ENCODE data around the gene SNN. TPM values are rescaled to one million over a fixed set of nuclear protein-coding genes. Genes with fewer than 3 reads are reported as not detected.

The SNN gene
- total RNA-seq, 1 experiment from 2014 or later, result 12.6 TPM

DNA sequence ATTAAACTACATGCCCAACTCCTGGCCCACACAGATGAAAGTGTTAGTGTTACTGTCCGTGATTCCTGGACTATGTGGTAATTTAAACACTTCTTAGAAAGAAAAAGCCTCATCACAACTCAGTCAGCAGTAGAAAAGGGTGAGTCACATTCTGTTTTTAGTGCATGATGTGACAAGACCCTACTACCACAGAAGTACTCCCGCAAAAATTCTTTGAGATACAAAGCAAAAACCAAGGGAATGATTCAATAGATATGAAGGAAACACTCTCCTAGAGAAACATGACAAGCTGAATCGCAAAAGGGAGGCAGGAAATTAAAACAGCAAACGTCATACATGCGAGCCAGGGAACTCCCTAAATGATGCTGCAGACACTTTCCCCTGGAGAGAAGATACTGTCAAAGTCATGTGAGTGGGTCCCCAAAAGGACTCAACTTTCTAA is 14.4 kb downstream of the SNN start:
- TF ChIP-seq, protein P1, sequence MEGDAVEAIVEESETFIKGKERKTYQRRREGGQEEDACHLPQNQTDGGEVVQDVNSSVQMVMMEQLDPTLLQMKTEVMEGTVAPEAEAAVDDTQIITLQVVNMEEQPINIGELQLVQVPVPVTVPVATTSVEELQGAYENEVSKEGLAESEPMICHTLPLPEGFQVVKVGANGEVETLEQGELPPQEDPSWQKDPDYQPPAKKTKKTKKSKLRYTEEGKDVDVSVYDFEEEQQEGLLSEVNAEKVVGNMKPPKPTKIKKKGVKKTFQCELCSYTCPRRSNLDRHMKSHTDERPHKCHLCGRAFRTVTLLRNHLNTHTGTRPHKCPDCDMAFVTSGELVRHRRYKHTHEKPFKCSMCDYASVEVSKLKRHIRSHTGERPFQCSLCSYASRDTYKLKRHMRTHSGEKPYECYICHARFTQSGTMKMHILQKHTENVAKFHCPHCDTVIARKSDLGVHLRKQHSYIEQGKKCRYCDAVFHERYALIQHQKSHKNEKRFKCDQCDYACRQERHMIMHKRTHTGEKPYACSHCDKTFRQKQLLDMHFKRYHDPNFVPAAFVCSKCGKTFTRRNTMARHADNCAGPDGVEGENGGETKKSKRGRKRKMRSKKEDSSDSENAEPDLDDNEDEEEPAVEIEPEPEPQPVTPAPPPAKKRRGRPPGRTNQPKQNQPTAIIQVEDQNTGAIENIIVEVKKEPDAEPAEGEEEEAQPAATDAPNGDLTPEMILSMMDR (conservative IDR thresholded peaks at IDR 0.05), result no peak
- no peak for TF ChIP-seq EZH2 (IDR thresholded peaks at IDR 0.05; ENCODE audit: low read depth)
- intact Hi-C loops (cut with micrococcal nuclease; ENCODE audit: unreplicated experiment), result no loop called here
- Histone ChIP-seq H3K4me1 (replicated peaks; ENCODE audit: insufficient read depth) (no peaks in the 10 kb centered on the region), H3K4me3 (no peak overlapping the region), H3K9me2 (ENCODE audit: insufficient read depth) (no peaks in the 10 kb centered on the region), H3F3A (ENCODE audit: insufficient read depth, low read depth) (peaks cover 9% of the 10 kb centered on the region; the same call in 1 of the 2 replicates), H3K27ac (no peak overlapping the region), H4K20me1 (ENCODE audit: insufficient read depth) (peaks cover 3% of the 10 kb centered on the region; the same call in 1 of the 2 replicates), H3K27me3 (ENCODE audit: insufficient read depth, low read depth) (no peaks in the 10 kb centered on the region), H2AFZ (no peak overlapping the region), H3K36me3 (ENCODE audit: low read depth) (peaks cover 32% of the 10 kb centered on the region), H3K9me3 (ENCODE audit: insufficient read depth, low read depth) (no peaks in the 10 kb centered on the region), H3K79me2 (ENCODE audit: low read depth) (no peaks in the 10 kb centered on the region), H3K4me2 (no peak overlapping the region)
- no peak for DNase-seq
- no TSS peak for BruUV-seq (replicated peaks)
- ChIA-PET POLR2A (ENCODE audit: unreplicated experiment) (no interaction called here), CTCF (no interaction called here)

DNA sequence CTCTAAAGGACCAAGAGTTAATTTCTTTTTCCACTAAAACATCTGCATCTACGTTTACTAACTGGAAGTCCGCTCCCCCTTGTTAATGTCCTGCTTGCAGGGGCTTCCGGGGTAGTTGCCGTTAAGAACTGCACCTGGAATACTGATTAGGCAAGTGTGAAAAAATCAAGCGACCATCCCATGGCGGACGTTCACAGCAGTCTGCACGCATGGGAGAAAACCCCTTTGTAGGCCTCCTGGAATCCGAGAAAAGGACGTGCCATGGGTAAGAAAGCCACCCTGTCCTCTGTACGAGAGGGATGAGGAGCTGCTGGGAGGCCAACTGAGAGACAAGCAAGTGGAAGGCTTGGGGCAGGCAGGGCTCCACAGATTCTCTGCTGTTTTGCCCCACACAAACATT is 14.9 kb downstream of the SNN start:
- no peak for DNase-seq
- no TSS peak for BruUV-seq (replicated peaks)
- CTCF ChIA-PET, result no interaction called here
- Histone ChIP-seq H3K36me3 (ENCODE audit: low read depth) (peaks cover 32% of the 10 kb centered on the region), H3K4me3 (no peak overlapping the region), H2AFZ (no peak overlapping the region), H3K27ac (no peak overlapping the region), H3K9me3 (ENCODE audit: insufficient read depth, low read depth) (no peaks in the 10 kb centered on the region), H3K79me2 (ENCODE audit: low read depth) (no peaks in the 10 kb centered on the region), H3K27me3 (ENCODE audit: insufficient read depth, low read depth) (no peaks in the 10 kb centered on the region), H4K20me1 (ENCODE audit: insufficient read depth) (peaks cover 3% of the 10 kb centered on the region; the same call in 1 of the 2 replicates), H3F3A (ENCODE audit: insufficient read depth, low read depth) (peaks cover 4% of the 10 kb centered on the region; the same call in 1 of the 2 replicates), H3K4me1 (replicated peaks; ENCODE audit: insufficient read depth) (no peaks in the 10 kb centered on the region), H3K4me2 (no peak overlapping the region), H3K9me2 (ENCODE audit: insufficient read depth) (no peaks in the 10 kb centered on the region)
- intact Hi-C loops (cut with micrococcal nuclease; ENCODE audit: unreplicated experiment), result no loop called here
- no peak for TF ChIP-seq EZH2 (IDR thresholded peaks at IDR 0.05; ENCODE audit: low read depth)
- TF ChIP-seq, protein P1 (conservative IDR thresholded peaks at IDR 0.05), result no peak
- POLR2A ChIA-PET (ENCODE audit: unreplicated experiment), result no interaction called here

DNA sequence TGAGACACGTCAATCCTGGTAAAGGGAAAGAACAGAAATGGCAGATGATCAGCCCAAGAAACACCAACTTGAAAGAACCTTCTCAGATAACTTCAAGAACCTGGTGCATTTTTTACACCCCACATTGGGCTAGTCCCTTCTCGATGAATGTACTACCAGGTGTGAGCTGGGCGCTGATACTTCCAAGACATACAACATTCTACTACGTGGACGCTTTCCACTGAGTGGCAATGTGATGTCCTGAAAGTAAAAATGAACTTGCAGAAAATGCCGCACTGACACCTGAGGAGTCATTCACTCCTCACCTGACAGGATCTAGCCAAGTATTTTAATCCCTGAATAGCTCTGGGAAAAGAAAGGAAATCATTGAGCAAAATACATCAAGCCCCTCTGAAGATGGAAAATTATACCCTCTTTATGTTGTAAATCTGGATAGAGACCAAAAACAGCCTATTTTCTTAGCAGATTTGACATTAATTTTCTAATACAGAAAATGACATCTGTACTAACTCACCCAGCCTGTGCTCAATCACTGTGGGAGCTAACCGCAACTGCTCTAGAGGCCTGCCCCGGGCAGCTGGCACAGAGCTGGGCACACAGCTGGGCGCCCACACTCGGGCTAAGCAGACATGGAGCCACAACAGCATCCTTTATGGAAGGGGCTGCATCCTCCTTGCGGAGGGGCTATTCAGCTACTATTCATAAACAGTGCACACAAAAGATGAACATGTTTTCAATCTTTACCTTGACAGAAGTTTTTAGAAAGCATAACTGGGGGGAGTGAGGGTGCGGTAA is 16.2 kb downstream of the SNN start:
- DNase-seq, result no peak
- CTCF ChIA-PET, result no interaction called here
- 0 out of 2 replicates have a peak, but pooled peaks cover 6% of the 10 kb centered on the region for H3F3A ChIP-seq (ENCODE audit: insufficient read depth, low read depth)
- 0 out of 2 replicates have a peak, but pooled peaks cover under 1% of the 10 kb centered on the region for H3K4me1 ChIP-seq (replicated peaks; ENCODE audit: insufficient read depth)
- peaks cover 8% of the 10 kb centered on the region; the same call in 1 of the 2 replicates for H4K20me1 ChIP-seq (ENCODE audit: insufficient read depth)
- BruUV-seq (replicated peaks), result no TSS peak
- H3K79me2 ChIP-seq (ENCODE audit: low read depth), result no peaks in the 10 kb centered on the region
- no peaks in the 10 kb centered on the region for H3K9me3 ChIP-seq (ENCODE audit: insufficient read depth, low read depth)
- H3K4me3 ChIP-seq, result no peak overlapping the region
- no peak overlapping the region for H3K27ac ChIP-seq
- no peak overlapping the region for H3K4me2 ChIP-seq
- intact Hi-C loops (cut with micrococcal nuclease; ENCODE audit: unreplicated experiment), result no loop called here
- no peak for TF ChIP-seq EZH2 (IDR thresholded peaks at IDR 0.05; ENCODE audit: low read depth)
- TF ChIP-seq, protein P1 (conservative IDR thresholded peaks at IDR 0.05), result no peak
- no peaks in the 10 kb centered on the region for H3K27me3 ChIP-seq (ENCODE audit: insufficient read depth, low read depth)
- H3K9me2 ChIP-seq (ENCODE audit: insufficient read depth), result no peaks in the 10 kb centered on the region
- peaks cover 29% of the 10 kb centered on the region for H3K36me3 ChIP-seq (ENCODE audit: low read depth)
- POLR2A ChIA-PET (ENCODE audit: unreplicated experiment), result no interaction called here
- H2AFZ ChIP-seq, result no peak overlapping the region
